Measurements from ENCODE around the gene IDH3A.

The IDH3A gene

DNA sequence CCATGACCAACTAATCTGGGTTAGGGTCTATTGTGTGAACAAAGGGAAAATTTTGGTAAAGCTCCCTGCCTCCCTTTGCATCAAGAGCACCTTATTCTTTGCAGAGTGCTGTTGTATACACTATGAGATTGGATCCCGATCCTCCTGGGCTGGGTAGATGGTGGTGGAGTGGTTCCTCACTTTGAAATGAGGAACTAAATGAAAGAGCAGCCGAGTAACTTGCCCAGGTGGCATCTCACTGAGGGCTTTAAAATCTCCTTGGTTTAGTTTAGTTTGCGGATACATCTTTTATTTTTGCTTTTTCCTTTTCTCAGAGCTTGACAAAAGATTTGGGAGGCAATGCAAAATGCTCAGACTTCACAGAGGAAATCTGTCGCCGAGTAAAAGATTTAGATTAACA is 19.4 kb downstream of the IDH3A start:
- DNase-seq = no peak

DNA sequence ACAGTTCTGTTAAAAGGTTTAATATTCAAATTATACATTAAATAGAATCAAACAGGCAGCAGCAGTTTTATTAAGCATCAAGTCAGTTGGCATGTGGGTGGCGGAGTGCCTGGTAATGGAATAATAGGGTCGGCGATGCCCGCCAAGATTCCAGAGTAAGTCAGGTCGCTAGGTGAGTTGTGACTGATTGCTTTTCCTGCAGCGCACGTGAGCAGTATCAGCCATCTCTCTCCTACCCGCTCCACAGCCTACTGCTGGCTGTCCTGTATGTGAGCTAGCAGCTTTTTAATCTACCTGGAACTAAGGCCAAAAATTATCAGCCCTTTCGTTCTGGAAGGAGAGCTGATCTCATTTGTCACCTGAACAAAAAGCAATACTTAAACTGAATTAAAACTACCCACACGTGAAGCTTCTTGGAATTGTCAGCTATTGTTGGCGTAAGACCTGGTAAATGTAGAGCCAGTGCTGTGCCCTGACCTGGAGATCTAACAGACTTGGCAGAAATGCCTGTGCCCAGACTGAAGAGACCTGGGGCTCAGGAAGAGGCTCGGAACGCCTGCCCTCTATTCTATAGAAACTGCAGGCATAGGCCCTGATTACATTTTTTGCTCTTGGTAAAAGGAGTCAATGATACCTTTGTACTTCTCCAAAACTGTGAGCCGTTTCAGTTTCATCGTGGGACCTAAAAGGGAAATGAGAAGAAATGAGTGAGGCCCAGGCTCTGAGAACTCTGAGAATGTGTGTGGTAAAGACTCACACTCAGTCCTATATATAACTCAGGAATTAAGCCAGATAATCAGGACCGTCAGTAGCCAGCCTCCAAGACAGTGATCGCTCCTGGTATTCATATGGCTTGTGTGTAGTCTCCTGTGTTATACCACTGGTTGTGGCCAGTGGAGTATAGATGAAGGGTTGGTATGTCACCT is 21.9 kb downstream of the IDH3A start:
- DNase-seq = no peak

DNA sequence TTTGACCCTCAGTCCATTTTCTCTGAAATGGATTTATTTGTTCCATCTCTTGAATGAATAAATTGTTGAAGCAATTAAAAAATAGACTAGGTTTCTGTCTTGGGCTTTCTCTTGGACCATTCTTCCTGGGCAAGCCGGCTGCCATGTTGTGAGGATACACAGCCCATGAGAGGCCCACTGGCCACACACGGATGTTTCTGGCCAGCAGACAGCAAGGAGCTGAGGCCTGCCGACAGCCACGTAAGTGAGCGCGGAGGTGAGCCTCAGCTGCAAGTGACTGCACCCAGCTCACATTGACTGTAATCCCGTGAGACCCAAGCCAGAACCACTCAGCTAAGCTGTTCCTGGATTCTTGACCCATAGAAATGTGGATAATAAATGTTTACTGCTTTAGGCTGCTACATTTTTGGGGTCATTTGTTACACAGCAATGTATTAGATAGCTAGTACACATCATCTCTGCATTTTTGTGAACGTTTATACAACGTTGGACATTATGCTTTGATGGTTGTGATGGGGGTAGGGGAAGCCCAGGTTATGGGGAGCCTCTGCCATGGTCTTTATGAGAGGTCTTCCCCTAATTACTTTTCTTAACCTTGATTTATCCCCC is 22.8 kb downstream of the IDH3A start:
- DNase-seq = no peak

DNA sequence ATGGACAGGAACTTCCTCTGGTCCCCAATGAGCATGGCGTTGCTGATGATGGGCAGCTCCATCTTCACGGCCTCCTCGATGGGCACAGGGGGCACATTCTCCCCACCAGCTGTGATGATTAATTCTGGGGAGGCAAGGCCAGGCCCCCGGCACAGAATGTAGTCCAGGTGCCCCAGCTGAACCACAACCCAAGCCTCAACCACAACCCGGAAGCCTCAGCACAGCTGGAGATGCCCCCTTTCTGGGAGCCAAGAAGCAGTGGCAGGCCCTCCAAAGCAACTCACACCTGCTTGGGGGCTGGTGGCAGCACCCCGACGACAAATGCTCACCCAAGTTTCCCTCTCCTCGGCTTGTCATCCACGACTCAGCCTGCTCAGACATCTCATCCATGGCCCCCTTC is 25.2 kb downstream of the IDH3A start:
- no peak for DNase-seq

DNA sequence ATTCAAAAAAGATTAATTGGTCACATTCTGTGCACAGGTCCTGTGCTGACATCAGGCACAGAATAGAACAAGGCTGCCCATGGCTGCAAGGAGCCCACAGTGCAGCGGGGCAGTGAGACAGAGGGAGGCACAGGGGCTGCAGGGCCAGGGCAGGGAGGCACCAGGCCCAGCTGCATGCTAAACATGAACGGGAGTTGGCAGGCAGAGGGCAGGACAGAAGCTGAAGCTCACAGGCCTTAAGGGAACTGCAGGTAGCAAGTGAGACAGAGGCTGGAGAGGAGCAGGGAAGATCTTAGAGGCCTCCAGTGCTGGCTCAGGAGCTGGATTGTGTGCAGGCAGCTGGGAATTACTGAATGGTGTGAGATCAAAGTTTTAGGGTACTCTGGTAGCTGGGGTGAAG is 26.2 kb downstream of the IDH3A start:
- DNase-seq = no peak

DNA sequence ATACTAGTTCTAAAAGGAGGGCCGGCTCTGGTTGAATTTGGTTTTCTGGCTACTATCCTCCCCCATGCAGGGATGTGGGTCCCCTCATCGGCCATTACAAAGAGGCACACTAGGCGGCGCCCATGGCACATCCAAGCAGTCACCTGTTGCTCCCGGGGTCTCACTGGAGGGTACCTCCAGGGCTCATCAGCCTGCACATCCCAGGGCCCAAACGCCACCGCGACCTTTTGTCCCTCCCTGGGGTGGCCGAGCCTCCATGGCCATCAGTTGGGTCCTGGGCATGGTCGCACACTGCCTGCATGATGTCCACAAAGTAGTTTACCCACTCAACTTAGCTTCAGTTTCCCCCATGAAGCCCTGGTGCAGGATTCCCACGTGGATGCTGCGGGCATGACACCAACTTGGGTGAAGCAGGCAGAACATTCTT is 28.3 kb downstream of the IDH3A start:
- peak; percentile 23 for DNase-seq

DNA sequence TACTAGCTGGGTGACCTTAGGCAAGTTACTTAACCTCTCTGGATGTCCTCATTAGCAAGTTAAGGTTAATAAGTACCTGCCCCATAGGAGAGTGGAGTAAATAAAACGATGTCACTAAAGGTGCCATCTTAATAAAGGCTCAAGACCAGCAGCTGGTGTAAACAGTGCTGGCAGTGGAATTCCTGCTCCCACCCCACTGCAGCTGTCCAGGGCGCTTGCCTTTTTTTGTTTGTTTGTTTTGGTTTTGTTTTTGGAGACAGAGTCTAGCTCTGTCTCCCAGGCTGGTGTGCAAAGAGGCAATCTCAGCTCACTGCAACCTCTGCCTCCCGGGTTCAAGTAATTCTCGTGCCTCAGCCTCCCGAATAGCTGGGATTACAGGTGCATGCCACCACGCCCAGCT is 28.9 kb downstream of the IDH3A start:
- DNase-seq = no peak

DNA sequence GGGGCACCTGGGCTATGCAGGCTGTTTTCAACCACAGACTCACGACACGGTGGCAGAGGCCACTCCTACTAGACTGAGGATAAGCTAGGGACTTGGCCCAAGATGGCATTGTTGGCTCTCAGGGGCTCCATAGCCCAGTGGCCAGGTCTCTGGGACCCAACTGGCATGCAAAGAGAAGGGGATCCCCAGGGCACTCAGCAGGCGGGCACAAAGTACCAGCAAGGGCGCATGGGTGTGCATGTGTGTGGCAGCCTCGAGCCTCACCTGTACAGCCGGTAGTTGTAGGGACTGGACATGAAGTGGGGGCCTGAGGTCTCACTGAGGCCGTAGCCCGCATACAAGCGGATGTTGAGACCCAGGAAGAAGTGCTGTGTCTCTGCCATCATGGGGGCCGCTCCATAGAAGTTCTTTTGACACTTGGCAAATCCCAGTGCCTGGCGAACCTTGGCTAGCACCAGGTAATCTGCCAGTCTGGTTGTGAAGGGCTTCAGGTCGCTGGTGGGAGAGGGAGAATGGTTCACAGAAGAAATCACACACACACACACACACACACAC is 30.2 kb downstream of the IDH3A start:
- DNase-seq = no peak

DNA sequence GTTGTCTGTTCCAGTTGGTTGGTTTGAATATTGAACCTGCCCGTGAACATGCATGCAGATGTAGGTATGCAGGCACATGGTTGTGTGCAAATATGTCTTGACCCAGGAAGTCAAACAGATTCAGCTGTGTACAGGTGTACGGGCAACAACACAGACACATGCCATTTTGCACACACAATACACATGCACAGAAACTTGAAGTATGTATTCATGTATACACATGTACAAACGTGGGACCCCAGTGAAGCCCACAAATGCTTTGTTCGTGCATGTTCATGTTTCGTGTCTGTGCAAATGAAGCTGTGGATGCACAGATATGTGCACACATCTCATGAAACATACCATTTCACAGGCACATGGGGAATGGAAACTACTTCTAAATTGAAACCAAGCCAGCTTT is 30.7 kb downstream of the IDH3A start:
- no peak for DNase-seq

DNA sequence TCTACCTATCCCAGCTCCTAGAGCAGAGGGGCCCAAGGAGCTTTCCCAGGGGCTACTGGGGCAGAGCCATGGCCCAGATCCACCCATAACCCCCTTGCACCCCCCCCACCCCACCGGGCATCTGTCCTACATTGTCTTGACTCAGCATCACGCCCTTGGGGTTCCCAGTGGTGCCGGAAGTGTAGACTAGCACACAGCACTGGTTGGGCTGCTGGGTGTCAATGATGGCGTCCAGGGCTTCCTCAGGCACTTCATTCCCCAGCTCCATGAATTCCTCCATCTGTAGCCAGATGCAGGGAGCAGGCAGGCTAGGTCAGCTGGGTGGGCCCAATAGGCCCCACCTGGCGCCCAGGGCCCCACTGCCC is 33.2 kb downstream of the IDH3A start:
- no peak for DNase-seq

DNA sequence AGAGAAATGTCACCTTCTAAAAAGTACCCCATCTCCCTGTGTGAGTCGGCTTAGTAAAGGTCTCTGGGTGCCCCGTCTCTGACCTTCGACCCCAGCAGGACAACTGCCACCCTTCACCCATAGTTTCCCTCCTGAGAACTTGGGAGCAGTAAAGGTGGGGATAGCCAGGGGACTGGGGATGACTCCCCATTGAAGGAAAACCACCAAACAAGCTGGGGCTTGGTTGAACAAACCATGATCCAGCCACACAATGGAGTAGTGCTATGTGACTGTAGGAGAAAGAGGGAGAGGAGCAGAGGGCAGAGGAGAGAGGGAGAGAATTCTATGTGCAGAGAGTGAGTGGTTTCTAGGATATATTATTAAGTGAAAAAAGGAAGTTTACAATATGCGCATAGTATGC is 33.7 kb downstream of the IDH3A start:
- no peak for DNase-seq

DNA sequence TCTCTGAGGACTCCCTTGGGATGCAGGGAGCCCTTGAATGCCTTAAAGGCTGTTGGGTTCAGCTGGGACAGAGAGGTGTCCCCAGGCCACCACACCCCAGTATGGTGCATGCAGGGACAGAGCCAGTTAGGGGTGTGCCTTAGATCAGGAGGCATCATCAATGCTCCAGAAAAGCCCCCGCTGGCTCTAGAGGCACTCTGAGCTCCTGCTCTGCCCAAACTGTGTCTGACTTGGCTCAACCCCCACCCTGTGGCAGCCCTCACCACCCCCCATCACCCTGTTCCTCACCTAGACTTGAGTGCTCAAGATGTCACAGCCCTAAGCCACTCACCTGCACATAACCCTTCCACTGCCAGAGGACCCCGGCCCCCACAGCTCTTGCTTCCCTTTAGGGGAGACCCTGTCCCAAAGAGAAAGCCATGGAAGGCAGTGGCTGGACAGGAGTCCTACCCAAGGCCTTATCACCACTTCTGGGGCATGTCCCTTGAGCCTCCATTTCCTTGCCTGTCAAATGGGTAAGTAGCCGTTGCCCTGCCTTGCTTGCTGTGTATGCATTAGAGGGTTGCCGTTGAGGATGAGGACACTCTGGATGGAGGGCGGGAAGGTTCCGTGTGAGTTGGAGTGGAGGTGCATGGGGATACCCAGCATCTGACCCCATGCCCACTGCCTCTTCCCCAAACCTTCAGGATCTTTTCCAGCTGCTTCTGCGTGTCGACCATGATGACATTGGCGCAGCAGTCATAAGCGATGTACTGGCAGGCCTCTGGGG is 43.8 kb downstream of the IDH3A start:
- DNase-seq = no peak

DNA sequence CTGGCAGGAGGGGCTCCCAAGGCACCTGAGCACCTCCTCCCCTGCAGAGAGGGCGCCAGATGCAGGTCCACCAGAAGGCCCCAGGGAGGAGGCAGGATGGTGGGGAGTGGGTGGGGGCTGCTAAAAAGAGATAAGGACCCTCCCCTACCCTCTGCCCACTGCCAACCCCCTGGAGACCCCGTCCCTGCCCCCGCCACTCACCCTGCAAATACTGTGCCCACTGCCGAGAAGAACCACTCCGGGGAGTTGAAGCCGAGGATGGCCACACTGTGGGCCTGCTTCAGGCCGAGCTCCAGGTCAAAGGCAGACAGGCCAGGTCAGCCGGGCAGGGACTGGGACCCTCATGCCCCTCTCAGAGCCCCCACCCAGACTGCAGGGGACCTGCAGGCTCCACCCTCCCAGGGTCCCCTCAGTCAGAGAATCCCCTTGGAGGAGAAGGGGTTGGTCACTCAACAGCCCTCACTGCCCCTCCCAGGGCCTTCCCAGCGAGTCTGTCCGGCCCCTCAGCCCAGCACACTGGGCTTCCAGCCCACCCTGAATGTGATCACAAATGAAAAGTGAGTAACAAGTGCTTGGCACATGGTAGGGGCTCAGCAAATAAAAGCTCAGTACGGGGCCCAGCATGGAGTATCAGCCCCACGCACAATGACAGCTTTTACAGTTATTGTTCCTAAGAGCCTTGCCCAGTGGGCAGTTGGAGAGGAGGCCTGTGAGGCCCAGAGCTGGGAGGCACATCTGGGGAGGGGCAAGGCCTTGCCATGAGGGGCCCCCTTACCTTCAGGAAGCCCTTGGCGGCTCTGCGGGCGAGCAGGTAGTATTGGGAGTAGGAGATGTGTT is 44.8 kb downstream of the IDH3A start:
- no peak for DNase-seq

DNA sequence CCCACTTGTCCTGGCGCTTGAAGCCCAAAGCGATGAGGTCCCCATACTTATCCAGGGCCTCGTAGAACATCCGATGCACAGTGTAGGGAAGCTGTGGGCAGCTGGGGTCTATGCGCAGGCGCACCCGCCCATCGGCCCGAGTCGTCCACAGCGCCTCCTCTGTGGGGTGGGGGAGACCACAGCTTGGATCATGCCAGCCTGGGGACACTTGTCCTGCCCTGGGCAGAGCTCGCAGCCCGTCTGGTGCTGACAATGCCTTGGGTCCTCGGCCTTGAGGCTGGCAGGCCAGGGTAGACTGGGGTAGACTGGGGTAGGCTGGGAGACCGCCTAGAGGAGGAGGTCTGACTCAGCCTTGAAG is 45.4 kb downstream of the IDH3A start:
- DNase-seq = no peak

DNA sequence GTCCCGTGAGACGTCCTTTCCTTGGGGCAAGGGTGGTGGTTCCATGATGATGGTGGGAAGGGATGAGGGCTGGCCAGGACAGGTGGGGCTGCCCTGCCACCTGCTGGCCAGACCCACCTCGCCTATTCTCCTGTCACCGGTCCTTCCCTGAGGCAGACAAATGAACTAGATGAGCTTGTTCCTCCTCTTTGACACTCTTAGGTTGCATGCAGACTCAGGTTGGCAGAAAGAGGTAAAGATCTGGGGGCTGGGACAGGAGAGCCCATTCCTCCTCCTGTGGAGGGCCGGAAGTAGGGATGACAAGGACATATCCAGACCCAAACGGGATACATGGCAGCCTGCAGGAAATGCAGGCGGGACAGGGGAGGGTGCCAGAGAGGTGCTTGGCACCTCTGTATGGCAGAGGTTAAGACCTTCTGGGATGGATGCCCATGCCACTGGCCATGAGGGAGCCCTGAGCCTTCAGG is 46.6 kb downstream of the IDH3A start:
- DNase-seq = peak; percentile 58

DNA sequence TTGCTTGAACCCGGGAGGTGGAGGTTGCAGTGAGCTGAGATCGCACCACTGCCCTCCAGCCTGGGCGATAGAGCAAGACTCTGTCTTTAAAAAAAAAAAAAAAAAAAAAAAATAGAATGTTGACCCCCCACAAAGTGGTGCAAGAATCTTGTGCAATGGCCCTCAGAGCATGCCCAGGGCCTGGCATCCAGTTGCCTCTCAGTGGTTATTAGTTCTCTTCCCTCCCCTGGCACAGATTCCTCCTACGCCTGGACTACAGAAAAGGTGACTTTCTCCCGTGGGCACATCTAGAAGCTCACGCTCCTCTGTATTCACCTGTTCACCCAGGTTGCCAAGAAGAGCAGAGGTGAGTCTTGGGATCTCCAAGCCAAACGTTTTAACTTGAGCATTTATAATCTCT is 48.5 kb downstream of the IDH3A start:
- DNase-seq = no peak

DNA sequence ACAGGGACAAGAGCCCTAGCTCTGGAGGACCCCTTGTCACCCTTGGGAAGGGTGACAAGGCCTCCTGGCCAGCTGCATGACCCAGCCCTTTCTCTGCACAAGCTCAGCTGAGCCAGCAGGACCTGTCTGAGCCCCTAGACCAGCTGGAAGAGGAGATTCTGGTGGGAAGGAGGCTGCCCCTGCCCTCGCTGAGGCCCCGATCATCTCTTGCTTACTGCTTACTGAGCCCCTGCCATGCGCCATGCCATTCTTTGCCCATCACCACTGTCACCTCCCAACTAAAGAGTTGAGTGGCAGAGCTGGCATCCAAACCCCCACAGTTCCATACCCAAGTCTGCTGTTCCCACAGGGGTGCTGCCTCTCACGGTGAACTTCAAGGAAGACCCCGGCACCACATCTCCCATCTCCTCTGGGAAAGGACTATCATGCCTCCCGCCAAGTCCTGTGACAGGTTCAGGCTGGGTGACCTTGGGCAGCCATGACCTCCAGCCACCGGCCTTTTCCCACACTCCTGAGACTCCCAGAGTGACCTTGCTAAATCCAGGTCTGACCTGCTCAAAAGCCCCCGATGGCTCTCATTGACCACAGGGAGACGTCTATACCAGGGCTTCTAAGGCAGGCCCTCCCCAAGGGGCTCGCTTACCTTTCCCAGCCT is 51.2 kb downstream of the IDH3A start:
- no peak for DNase-seq

DNA sequence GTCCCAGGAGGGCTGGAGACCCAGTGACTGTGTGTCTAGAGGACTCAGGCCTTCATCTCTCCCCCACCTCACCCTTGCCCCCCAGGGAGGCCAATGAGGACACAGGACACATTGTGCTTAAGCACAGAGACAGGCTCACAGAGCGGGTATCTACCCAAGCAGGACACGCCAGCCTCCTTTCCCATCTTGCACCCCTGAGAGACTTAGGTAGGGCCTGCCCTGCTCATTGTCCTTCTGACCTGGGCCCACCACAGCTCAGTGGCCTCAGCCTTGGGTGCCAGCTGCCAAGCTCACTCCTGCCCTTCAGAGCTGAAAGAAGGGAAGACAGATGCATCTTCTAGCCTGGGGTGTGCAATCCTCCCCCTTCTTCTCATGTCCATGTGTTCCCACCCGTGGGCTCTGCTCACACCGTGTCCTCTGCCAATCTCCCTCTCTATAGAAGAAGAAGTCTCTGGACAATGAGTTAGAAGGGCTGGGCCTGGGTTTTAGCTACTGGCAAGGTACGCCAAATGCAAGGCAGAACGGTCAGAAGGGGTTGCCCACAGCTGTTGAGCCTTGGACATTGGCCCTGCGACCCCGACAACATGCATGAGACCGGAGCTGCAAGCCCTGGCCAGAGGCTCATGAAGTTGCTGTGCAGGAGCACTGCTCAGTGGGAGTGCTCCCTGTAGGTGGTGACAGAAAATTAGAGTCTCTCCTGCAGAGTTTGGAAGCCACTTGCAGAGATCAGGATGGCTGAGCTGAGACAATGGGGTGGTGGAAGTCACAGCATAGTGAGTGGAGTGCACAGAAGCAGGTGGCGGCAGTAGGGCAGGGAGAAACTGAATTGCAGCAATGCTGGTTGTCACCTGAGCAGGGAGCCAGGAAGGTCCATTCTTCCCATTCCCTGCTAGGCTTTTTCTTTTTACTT is 52.4 kb downstream of the IDH3A start:
- DNase-seq = no peak

DNA sequence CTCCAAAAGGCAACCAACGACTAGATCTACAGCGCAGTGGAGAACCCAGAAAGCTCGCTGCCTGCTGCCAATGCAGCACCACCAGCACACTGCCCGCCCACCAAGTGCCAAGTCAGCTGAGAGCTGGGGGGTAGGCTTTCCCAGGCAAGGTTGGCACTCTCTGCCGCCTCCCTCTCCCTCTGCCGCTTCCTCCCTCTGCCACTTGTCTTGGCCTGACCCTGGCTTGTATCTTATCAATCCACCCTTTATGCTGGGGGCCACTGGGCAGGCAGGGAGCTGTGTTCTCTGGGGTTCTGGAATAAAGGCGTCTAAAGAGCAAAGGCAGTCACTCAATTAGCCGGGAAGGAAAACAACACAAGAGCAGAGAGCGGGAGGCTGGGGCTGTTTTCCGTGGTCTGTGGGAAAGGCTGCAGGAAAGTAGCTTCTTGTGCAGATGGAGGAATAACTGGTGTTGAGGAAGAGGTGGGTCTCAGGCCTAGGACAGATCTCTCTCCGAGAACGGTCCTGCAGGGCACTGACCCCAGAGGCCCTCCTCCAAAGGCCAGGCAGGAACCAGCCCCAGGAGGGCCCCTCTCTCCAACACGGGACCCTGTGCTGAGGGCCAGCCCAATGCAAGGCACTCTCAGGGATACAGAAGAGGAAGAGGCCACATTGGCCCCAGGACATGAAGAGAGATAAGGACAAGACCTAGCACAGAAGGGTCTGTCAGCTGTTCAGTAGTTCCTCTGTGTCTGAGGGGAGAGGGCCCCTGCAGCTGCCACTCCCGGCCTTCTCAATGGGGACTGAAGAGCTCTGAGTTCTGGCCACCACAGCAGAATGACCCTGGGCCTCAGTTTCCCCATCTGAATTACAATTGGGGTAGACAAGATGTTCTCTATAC is 54.4 kb downstream of the IDH3A start:
- no peak for DNase-seq
